GM18498 (cell line): Measurements from ENCODE around the gene SEMA5B.

ENCODE experiments used
- ATAC-seq: cut with Tn5 transposase; IDR thresholded peaks from one replicate; pipeline ENCODE4 v1.9.1; 2021; ENCODE audit warnings: mild to moderate bottlenecking, moderate library complexity; ENCODE audit not compliant: unreplicated experiment

SEMA5B gene

GRCh38 chr3:123025642-123026521 lies 1.7 kb downstream of the SEMA5B start:
- ATAC-seq: no peak

- no peak for ATAC-seq
Measured at GRCh38 chr3:123024056-123024455, 3.5 kb downstream of the SEMA5B start.

GRCh38 chr3:123021996-123022510 lies 5.5 kb downstream of the SEMA5B start:
- ATAC-seq: no peak

- ATAC-seq: no peak
Measured at GRCh38 chr3:123021388-123021787, 6.2 kb downstream of the SEMA5B start.

GRCh38 chr3:123020709-123021108 lies 6.9 kb downstream of the SEMA5B start:
- no peak for ATAC-seq

- no peak for ATAC-seq
Measured at GRCh38 chr3:123019591-123019990, 8.0 kb downstream of the SEMA5B start.

- no peak for ATAC-seq
Measured at GRCh38 chr3:123019161-123019560, 8.4 kb downstream of the SEMA5B start.

- no peak for ATAC-seq
Measured at GRCh38 chr3:123018683-123019082, 8.9 kb downstream of the SEMA5B start.

- ATAC-seq: no peak
Measured at GRCh38 chr3:123015596-123015995, 12.0 kb downstream of the SEMA5B start.

- no peak for ATAC-seq
Measured at GRCh38 chr3:123013876-123014275, 13.7 kb downstream of the SEMA5B start.

- no peak for ATAC-seq
Measured at GRCh38 chr3:123012652-123013051, 14.9 kb downstream of the SEMA5B start.

- no peak for ATAC-seq
Measured at GRCh38 chr3:123011447-123011846, 16.1 kb downstream of the SEMA5B start.

GRCh38 chr3:123008840-123009239 lies 18.7 kb downstream of the SEMA5B start:
- ATAC-seq: no peak

GRCh38 chr3:123006609-123007008 lies 21.0 kb downstream of the SEMA5B start:
- ATAC-seq: no peak

- no peak for ATAC-seq
Measured at GRCh38 chr3:123005291-123005690, 22.3 kb downstream of the SEMA5B start.

- ATAC-seq: no peak
Measured at GRCh38 chr3:123004201-123004918, 23.2 kb downstream of the SEMA5B start.

GRCh38 chr3:123002749-123003497 lies 24.6 kb downstream of the SEMA5B start:
- ATAC-seq: no peak

- no peak for ATAC-seq
Measured at GRCh38 chr3:123002100-123002748, 25.3 kb downstream of the SEMA5B start.

GRCh38 chr3:122998856-122999255 lies 28.7 kb downstream of the SEMA5B start:
- ATAC-seq: no peak

GRCh38 chr3:122998206-122998605 lies 29.4 kb downstream of the SEMA5B start:
- no peak for ATAC-seq
